B cell (primary cell): Measurements from ENCODE around the gene NOL12. TPM values are rescaled to one million over a fixed set of nuclear protein-coding genes. Genes with fewer than 3 reads are reported as not detected.

Experiments used
- ATAC-seq: fragments of 200-7000 bp; cut with Tn5 transposase; one replicate; pipeline ENCODE4 v1.10.0; 2021; ENCODE audit warnings: low read depth, mild to moderate bottlenecking, moderate number of reproducible peaks, moderate library complexity
- CTCF ChIA-PET: fragments of 350-600 bp; sonication (Branson Sonifier 250); formaldehyde crosslinking; loops from one replicate; lab custom pipeline; 2021; ENCODE audit warnings: antibody characterized with exemption, inconsistent platforms; lab: Charles Lee
- POLR2A ChIA-PET: fragments of 350-600 bp; sonication (Branson Sonifier 250); formaldehyde crosslinking; loops from one replicate; lab custom pipeline; 2021; ENCODE audit warnings: antibody characterized with exemption; lab: Charles Lee
- DNase-seq: peaks from one replicate; pipeline ENCODE4 v3.0.0; 2013
- H2AFZ ChIP-seq: 2 replicates; pipeline ENCODE4 v1.6.1; 2012; ENCODE audit warnings: mild to moderate bottlenecking, low read depth, low read length; ENCODE audit not compliant: insufficient read depth, poor library complexity, severe bottlenecking
- H3K27ac ChIP-seq, 2 donors: 1 replicate in 1 of 2; 2 replicates in 1 of 2; pipeline ENCODE4 v1.5.1; 2012 to 2013; ENCODE audit warnings: low read length in 2 of 2, mild to moderate bottlenecking in 2 of 2, moderate library complexity in 1 of 2
- H3K27me3 ChIP-seq, 4 experiments: fragments of 200-600 bp in 1 of 4; sonication (generic) in 1 of 4; replicated peaks in 1 of 4; 1 replicate in 2 of 4; 2 replicates in 2 of 4; pipeline versions ENCODE4 v1.6.1 to v1.7.0; 2013 to 2016; ENCODE audit warnings: low read length in 3 of 4, mild to moderate bottlenecking in 2 of 4, mixed read lengths in 1 of 4, moderate library complexity in 1 of 4; ENCODE audit not compliant: insufficient read depth in 4 of 4, control insufficient read depth in 3 of 4; ENCODE audit errors: control extremely low read depth in 1 of 4
- H3K36me3 ChIP-seq, 2 experiments: replicated peaks in 1 of 2; 1 replicate in 1 of 2; 2 replicates in 1 of 2; pipeline versions ENCODE4 v1.6.1 to v1.7.1; 2013; ENCODE audit warnings: low read length in 1 of 2; ENCODE audit not compliant: insufficient read depth in 2 of 2, control insufficient read depth in 1 of 2; ENCODE audit errors: control extremely low read depth in 1 of 2, extremely low read depth in 1 of 2
- H3K4me1 ChIP-seq, 2 donors: fragments of 200-600 bp in 1 of 2; sonication (generic) in 1 of 2; 1 replicate in 1 of 2; 2 replicates in 1 of 2; pipeline versions ENCODE4 v1.5.1 to v1.6.1; 2013 to 2017; ENCODE audit warnings: low read length in 2 of 2; ENCODE audit not compliant: control insufficient read depth in 2 of 2, insufficient read depth in 2 of 2
- H3K4me2 ChIP-seq: replicated peaks from 2 replicates; pipeline ENCODE3; 2012; ENCODE audit warnings: mild to moderate bottlenecking, low read depth, low read length; ENCODE audit not compliant: poor library complexity, severe bottlenecking
- H3K4me3 ChIP-seq, 5 experiments: fragments of 200-600 bp in 1 of 5; sonication (generic) in 1 of 5; 1 replicate in 3 of 5; 2 replicates in 2 of 5; pipeline versions ENCODE4 v1.5.1 to v1.7.0; 2011 to 2016; ENCODE audit warnings: low read length in 4 of 5, mild to moderate bottlenecking in 4 of 5, low read depth in 2 of 5, control low read depth in 1 of 5, moderate library complexity in 1 of 5; ENCODE audit not compliant: insufficient read depth in 1 of 5; ENCODE audit errors: control extremely low read depth in 1 of 5, extremely low read depth in 1 of 5
- H3K79me2 ChIP-seq: fragments of 200-600 bp; sonication (generic); one replicate; pipeline ENCODE4 v1.6.0; 2016; ENCODE audit warnings: low read length; ENCODE audit not compliant: control insufficient read depth, insufficient read depth
- H3K9ac ChIP-seq: fragments of 200-600 bp; sonication (generic); 2 replicates; pipeline ENCODE4 v1.6.1; 2017; ENCODE audit warnings: mild to moderate bottlenecking, low read length, moderate library complexity
- H3K9me3 ChIP-seq, 3 donors: one replicate each; pipeline versions ENCODE4 v1.6.1 to v1.7.1; 2013; ENCODE audit warnings: low read length in 2 of 3; ENCODE audit not compliant: control insufficient read depth in 2 of 3, insufficient read depth in 1 of 3; ENCODE audit errors: control extremely low read depth in 1 of 3
- H4K20me1 ChIP-seq: 2 replicates; pipeline ENCODE4 v1.6.0; 2012; ENCODE audit warnings: mild to moderate bottlenecking, low read length; ENCODE audit not compliant: insufficient read depth, control insufficient read depth, poor library complexity, severe bottlenecking
- H3K27ac Mint-ChIP-seq: one replicate; pipeline ENCODE4 v1.8.0; 2021; ENCODE audit warnings: mixed read lengths
- H3K27me3 Mint-ChIP-seq: one replicate; pipeline ENCODE4 v1.8.0; 2021; ENCODE audit warnings: mixed read lengths
- H3K4me1 Mint-ChIP-seq: one replicate; pipeline ENCODE4 v1.8.0; 2021; ENCODE audit warnings: mixed read lengths
- H3K4me3 Mint-ChIP-seq: one replicate; pipeline ENCODE4 v1.8.0; 2021; ENCODE audit warnings: mixed read lengths
- H3K9me3 Mint-ChIP-seq: one replicate; pipeline ENCODE4 v1.8.0; 2022; ENCODE audit warnings: mixed read lengths; ENCODE audit not compliant: insufficient read depth
- CTCF ChIP-seq: fragments of 200-600 bp; IDR thresholded peaks from one replicate; pipeline ENCODE4 v1.8.0; 2022; ENCODE audit warnings: antibody characterized with exemption, mild to moderate bottlenecking
- EZH2 ChIP-seq: IDR thresholded peaks from 2 replicates; pipeline ENCODE4 v1.6.1; 2012; ENCODE audit warnings: borderline replicate concordance, low read depth, mild to moderate bottlenecking, moderate library complexity, low read length; ENCODE audit not compliant: insufficient read depth, poor library complexity, severe bottlenecking
- WGBS: methylation state at CpG from one replicate; pipeline ENCODE4 v1.1.5; 2013; ENCODE audit warnings: missing lambda C conversion rate; ENCODE audit not compliant: insufficient coverage; 5-methylcytosine and 5-hydroxymethylcytosine counted together
- intact Hi-C: fragments of 100-400 bp; cut with micrococcal nuclease; formaldehyde crosslinking; loops from one replicate; pipeline ENCODE4 v1.10.0; 2022
- polyA plus RNA-seq: library from polyadenylated mRNA; depleted of rRNA; stranded (reverse); fragments of >200 nt; gene quantifications from 2 replicates; pipeline ENCODE4 v1.2.3, GENCODE V29; 2012
- total RNA-seq, 2 donors: library from RNA; stranded (reverse); fragments of 120-200 nt in 1 of 2; gene quantifications; 1 replicate in 1 of 2; 2 replicates in 1 of 2; pipeline versions ENCODE4 v1.2.3 to v1.2.4, GENCODE V29; 2013 to 2022

The NOL12 gene
- total and polyA plus RNA-seq, 2 donors (not counting 1 experiment from before 2014, with no cell fraction given), result 34.7 to 43.1 TPM

- intact Hi-C loops, result no loop called here
- Histone ChIP-seq H3K4me1 (no peaks in the 10 kb centered on the region), H2AFZ (no peak overlapping the region), H3K27me3 (no peaks in the 10 kb centered on the region), H3K27ac (no peak overlapping the region), H4K20me1 (no peaks in the 10 kb centered on the region), H3K36me3 (no peaks in the 10 kb centered on the region), H3K9me3 (no peaks in the 10 kb centered on the region), H3K4me3 (no peak overlapping the region), H3K9ac (no peak overlapping the region), H3K79me2 (no peaks in the 10 kb centered on the region), H3K4me2 (no peak overlapping the region)
- H3K27ac Mint-ChIP-seq, result no peak overlapping the region
- TF ChIP-seq CTCF, result no peak
- TF ChIP-seq EZH2, result no peak
- WGBS, result 89% methylated on average over 25 of the region's 25 CpGs
- no peak overlapping the region for H3K4me3 Mint-ChIP-seq
- no peaks in the 10 kb centered on the region for H3K27me3 Mint-ChIP-seq
- no peaks in the 10 kb centered on the region for H3K9me3 Mint-ChIP-seq
- ATAC-seq (no peak), DNase-seq (no peak)
- CTCF ChIA-PET, result no interaction called here
- H3K4me1 Mint-ChIP-seq, result no peaks in the 10 kb centered on the region
- POLR2A ChIA-PET, result no interaction called here
Observed at GRCh38 chr22:37725551-37726240, 39.6 kb downstream of the NOL12 start.

GRCh38 chr22:37726241-37726887, 40.2 kb downstream of the NOL12 start:
- no peak overlapping the region for H3K9ac ChIP-seq
- Mint-ChIP-seq H3K4me1 (peaks cover 2% of the 10 kb centered on the region), H3K9me3 (no peaks in the 10 kb centered on the region), H3K27me3 (no peaks in the 10 kb centered on the region), H3K4me3 (no peak overlapping the region), H3K27ac (no peak overlapping the region)
- ChIA-PET POLR2A (no interaction called here), CTCF (no interaction called here)
- no peak overlapping the region for H3K4me3 ChIP-seq
- TF ChIP-seq CTCF (no peak), EZH2 (no peak)
- no peaks in the 10 kb centered on the region for H3K27me3 ChIP-seq
- ATAC-seq (no peak), DNase-seq (no peak)
- no peaks in the 10 kb centered on the region for H4K20me1 ChIP-seq
- no peaks in the 10 kb centered on the region for H3K9me3 ChIP-seq
- no peaks in the 10 kb centered on the region for H3K36me3 ChIP-seq
- no peaks in the 10 kb centered on the region for H3K79me2 ChIP-seq
- intact Hi-C loops, result no loop called here
- H3K4me1 ChIP-seq, result no peaks in the 10 kb centered on the region
- no peak overlapping the region for H3K4me2 ChIP-seq
- no peak overlapping the region for H3K27ac ChIP-seq
- no peak overlapping the region for H2AFZ ChIP-seq
- WGBS, result 93% methylated on average over 16 of the region's 20 CpGs
